GM12892 (cell line): ENCODE data around the gene DOCK2.
"Not testable (repeated sequence)": the region's sequence is repeated elsewhere in the genome, so short reads cannot be mapped to it uniquely, and the experiment has no call there.

Experiments
- POLR2A ChIP-seq: IDR thresholded peaks from 2 replicates; pipeline ENCODE4 v1.6.1; 2011; ENCODE audit warnings: low read depth, low read length, control low read depth
- POLR2AphosphoS5 ChIP-seq: IDR thresholded peaks from 2 replicates; pipeline ENCODE4 v1.6.1; 2011; ENCODE audit warnings: low read depth, low read length, control low read depth
- TAF1 ChIP-seq: IDR thresholded peaks from 2 replicates; pipeline ENCODE4 v1.6.1; 2011; ENCODE audit warnings: low read depth, mild to moderate bottlenecking, control low read depth, low read length, borderline replicate concordance

GRCh38 chr5:169766943-169767342, 129.9 kb downstream of the DOCK2 start:
- not testable (repeated sequence) for TF ChIP-seq POLR2A, POLR2AphosphoS5, TAF1
